HCT116 (cell line): ENCODE measurements around the gene TACC2. TPM values are rescaled to one million over a fixed set of nuclear protein-coding genes. Genes with fewer than 3 reads are reported as not detected.

Source experiments
- ATAC-seq: fragments of 200-7000 bp; cut with Tn5 transposase; 2 replicates; pipeline ENCODE4 v1.9.1; 2020; ENCODE audit warnings: mild to moderate bottlenecking, moderate library complexity
- BruUV-seq: library from RNA; stranded (reverse); fragments of 400-500 nt; replicated peaks from 2 replicates; lab custom pipeline; 2021; lab: Mats Ljungman, UMichigan
- CTCF ChIA-PET: fragments of 300-600 bp; sonication (Branson Sonifier 250); formaldehyde crosslinking; loops from one replicate; lab custom pipeline; 2021; ENCODE audit warnings: antibody characterized with exemption; lab: Charles Lee
- POLR2A ChIA-PET: fragments of 300-600, 350-600 bp; sonication (Branson Sonifier 250); formaldehyde crosslinking; loops from one replicate; lab custom pipeline; 2021; ENCODE audit warnings: antibody characterized with exemption; lab: Charles Lee
- RAD21 ChIA-PET, 2 experiments: fragments of 300-600 bp; sonication (Branson Sonifier 250); formaldehyde crosslinking; loops; one replicate each; lab custom pipeline; 2023; ENCODE audit warnings: low total read pairs in 2 of 2; ENCODE audit not compliant: uncharacterized antibody in 2 of 2, unreplicated experiment in 2 of 2, low non-redundant PET in 1 of 2; lab: Charles Lee
- DNase-seq: peaks from one replicate; pipeline ENCODE4 v3.0.0-alpha.2; 2010; ENCODE audit warnings: low read depth, low spot score
- H2AFZ ChIP-seq: fragments of 200-600 bp; shearing (Covaris generic), sonication (generic); 2 replicates; pipeline ENCODE4 v1.6.1; 2017; ENCODE audit warnings: low read depth, mixed run types, mixed read lengths, antibody characterized with exemption, low read length; ENCODE audit not compliant: poor library complexity, severe bottlenecking
- H3K27ac ChIP-seq: 2 replicates; pipeline ENCODE4 v1.5.1; 2012; ENCODE audit warnings: low read depth, low read length
- H3K27me3 ChIP-seq: fragments of 200-600 bp; sonication (generic); 2 replicates; pipeline ENCODE4 v1.6.1; 2016; ENCODE audit warnings: mixed run types, low read length, mixed read lengths; ENCODE audit not compliant: insufficient read depth
- H3K36me3 ChIP-seq, 2 experiments: fragments of 200-500 bp in 1 of 2; fragments of 200-600 bp in 1 of 2; sonication (Bioruptor generic) in 1 of 2; sonication (generic) in 1 of 2; 2 replicates each; pipeline versions ENCODE4 v1.5.1 to v1.6.1; 2014 to 2016; ENCODE audit warnings: low read length in 2 of 2, inconsistent platforms in 1 of 2, mixed read lengths in 1 of 2, mixed run types in 1 of 2; ENCODE audit not compliant: insufficient read depth in 2 of 2, control insufficient read depth in 1 of 2
- H3K4me1 ChIP-seq, 2 experiments: fragments of 200-600 bp in 1 of 2; sonication (generic) in 1 of 2; 2 replicates each; pipeline versions ENCODE4 v1.5.1 to v1.6.1; 2012 to 2017; ENCODE audit warnings: low read length in 2 of 2, inconsistent platforms in 1 of 2, mild to moderate bottlenecking in 1 of 2, mixed read lengths in 1 of 2, mixed run types in 1 of 2, moderate library complexity in 1 of 2; ENCODE audit not compliant: insufficient read depth in 2 of 2, control insufficient read depth in 1 of 2
- H3K4me2 ChIP-seq: fragments of 200-600 bp; sonication (generic); 2 replicates; pipeline ENCODE4 v1.6.1; 2017; ENCODE audit warnings: mixed run types, low read length, mixed read lengths
- H3K4me3 ChIP-seq, 2 experiments: fragments of 200-600 bp in 1 of 2; sonication (generic) in 1 of 2; replicated peaks in 1 of 2; 2 replicates each; pipeline ENCODE4 v1.5.1; 2011 to 2016; ENCODE audit warnings: low read length in 2 of 2, control low read depth in 1 of 2, low read depth in 1 of 2, mild to moderate bottlenecking in 1 of 2, mixed read lengths in 1 of 2, mixed run types in 1 of 2
- H3K79me2 ChIP-seq: fragments of 200-600 bp; sonication (generic); 2 replicates; pipeline ENCODE4 v1.6.1; 2017; ENCODE audit warnings: mild to moderate bottlenecking, mixed run types, low read length, moderate library complexity, mixed read lengths; ENCODE audit not compliant: insufficient read depth
- H3K9ac ChIP-seq: fragments of 200-600 bp; sonication (generic); 2 replicates; pipeline ENCODE4 v1.6.1; 2016; ENCODE audit warnings: low read length, mixed read lengths
- H3K9me2 ChIP-seq: fragments of 200-600 bp; sonication (generic), shearing (Covaris generic); 2 replicates; pipeline ENCODE4 v1.6.1; 2017; ENCODE audit warnings: mixed run types, mild to moderate bottlenecking, moderate library complexity; ENCODE audit not compliant: insufficient read depth
- H3K9me3 ChIP-seq, 2 experiments: fragments of 200-500 bp in 1 of 2; fragments of 200-600 bp in 1 of 2; sonication (Bioruptor generic) in 1 of 2; sonication (generic) in 1 of 2; 2 replicates each; pipeline ENCODE4 v1.6.1; 2014 to 2017; ENCODE audit warnings: low read length in 2 of 2, mixed read lengths in 2 of 2, inconsistent platforms in 1 of 2, low read depth in 1 of 2, mild to moderate bottlenecking in 1 of 2, mixed run types in 1 of 2, moderate library complexity in 1 of 2; ENCODE audit not compliant: control insufficient read depth in 1 of 2, insufficient read depth in 1 of 2
- H4K20me1 ChIP-seq: fragments of 200-600 bp; sonication (generic), shearing (Covaris generic); 2 replicates; pipeline ENCODE4 v1.6.1; 2017; ENCODE audit warnings: mixed run types, mild to moderate bottlenecking, moderate library complexity; ENCODE audit not compliant: insufficient read depth
- ATF3 ChIP-seq: IDR thresholded peaks from 2 replicates; pipeline ENCODE4 v1.6.1; 2012
- CBX3 ChIP-seq: IDR thresholded peaks from 2 replicates; pipeline ENCODE4 v1.6.1; 2012; ENCODE audit warnings: low read depth
- EGR1 ChIP-seq: IDR thresholded peaks from 2 replicates; pipeline ENCODE4 v1.6.1; 2012; ENCODE audit warnings: low read depth
- ELF1 ChIP-seq: IDR thresholded peaks from 2 replicates; pipeline ENCODE4 v1.6.1; 2012; ENCODE audit warnings: low read depth, borderline replicate concordance
- EZH2 ChIP-seq: fragments of 200-600 bp; sonication (generic); IDR thresholded peaks from 2 replicates; pipeline ENCODE4 v1.6.1; 2017; ENCODE audit warnings: antibody characterized with exemption, mixed run types
- FOSL1 ChIP-seq: IDR thresholded peaks from 2 replicates; pipeline ENCODE4 v1.6.1; 2012; ENCODE audit warnings: low read depth
- POLR2AphosphoS5 ChIP-seq: IDR thresholded peaks from 2 replicates; pipeline ENCODE4 v1.6.1; 2011; ENCODE audit warnings: mild to moderate bottlenecking, low read depth, low read length, moderate library complexity
- RAD21 ChIP-seq: IDR thresholded peaks from 2 replicates; pipeline ENCODE4 v1.6.1; 2012; ENCODE audit warnings: low read depth, mild to moderate bottlenecking
- REST ChIP-seq: IDR thresholded peaks from 2 replicates; pipeline ENCODE4 v1.6.1; 2012; ENCODE audit warnings: low read depth
- SIN3A ChIP-seq: IDR thresholded peaks from 2 replicates; pipeline ENCODE4 v1.6.1; 2012; ENCODE audit warnings: low read depth
- SRF ChIP-seq: IDR thresholded peaks from 2 replicates; pipeline ENCODE4 v1.6.1; 2012; ENCODE audit warnings: low read depth
- ZBTB33 ChIP-seq: IDR thresholded peaks from 2 replicates; pipeline ENCODE4 v1.6.1; 2011; ENCODE audit warnings: mild to moderate bottlenecking, low read length, moderate library complexity; ENCODE audit not compliant: insufficient replicate concordance; ENCODE audit errors: extremely low read depth
- ZFX ChIP-seq: fragments of 450-650 bp; IDR thresholded peaks from 2 replicates; pipeline ENCODE4 v1.6.1; 2017
- ZNF274 ChIP-seq: fragments of 200-500 bp; sonication (Bioruptor generic); IDR thresholded peaks from 2 replicates; pipeline ENCODE4 v1.6.1; 2014; ENCODE audit warnings: mild to moderate bottlenecking, low read depth, low read length, inconsistent platforms
- intact Hi-C: fragments of 100-400 bp; cut with micrococcal nuclease; formaldehyde crosslinking; loops from 2 replicates; pipeline ENCODE4 v1.10.0; 2022
- total RNA-seq: library from RNA; stranded (reverse); gene quantifications from one replicate; pipeline ENCODE4 v1.2.1, GENCODE V29; 2021; ENCODE audit not compliant: unreplicated experiment

The TACC2 gene
- total RNA-seq, 1 experiment from 2014 or later = 38.6 TPM

- no peaks in the 10 kb centered on the region for H3K27me3 ChIP-seq
- no peak overlapping the region for H3K9ac ChIP-seq
- BruUV-seq = no TSS peak
- H3K27ac ChIP-seq = no peak overlapping the region
- peaks cover 25 to 38% of the 10 kb centered on the region in 2 experiments for H3K36me3 ChIP-seq
- H3K9me2 ChIP-seq = no peaks in the 10 kb centered on the region
- TF ChIP-seq ELF1 (no peak), ZFX (no peak), POLR2AphosphoS5 (no peak), SRF (no peak), EGR1 (no peak), ZBTB33 (no peak), SIN3A (no peak), ATF3 (no peak), CBX3 (no peak), ZNF274 (no peak), REST (no peak), FOSL1 (no peak), EZH2 (no peak), RAD21 (no peak)
- CTCF ChIA-PET = interaction anchor here (0.8 kb wide), 1 partner anchor 13 kb away, joined by 3 read pairs; no protein-coding TSS in a partner anchor
- ATAC-seq = no peak
- POLR2A ChIA-PET = no interaction called here
- H3K4me1 ChIP-seq = no peaks in the 10 kb centered on the region; a peak in 1 of 4 replicates
- intact Hi-C loops = no loop called here
- no peaks in the 10 kb centered on the region for H3K79me2 ChIP-seq
- no peak overlapping the region for H3K4me3 ChIP-seq
- DNase-seq = no peak
- no peaks in the 10 kb centered on the region for H4K20me1 ChIP-seq
- no peaks in the 10 kb centered on the region for H3K9me3 ChIP-seq
- H2AFZ ChIP-seq = no peak overlapping the region
- H3K4me2 ChIP-seq = no peak overlapping the region
- RAD21 ChIA-PET = no interaction called here
Measured at GRCh38 chr10:121961456-121961855, 27.5 kb upstream of the TACC2 start.
